C4-2B (cell line): Measurements from ENCODE around the gene NCK1.

Experiments used
- H3K27ac ChIP-seq: fragments of 450-650 bp; 2 replicates; pipeline ENCODE4 v1.5.1; 2017
- CTCF ChIP-seq: fragments of 450-650 bp; conservative IDR thresholded peaks from 2 replicates; pipeline ENCODE4 v1.5.1; 2017; ENCODE audit warnings: mild to moderate bottlenecking
- ZFX ChIP-seq: fragments of 450-650 bp; IDR thresholded peaks from 2 replicates; pipeline ENCODE4 v1.6.1; 2017

NCK1 gene

DNA sequence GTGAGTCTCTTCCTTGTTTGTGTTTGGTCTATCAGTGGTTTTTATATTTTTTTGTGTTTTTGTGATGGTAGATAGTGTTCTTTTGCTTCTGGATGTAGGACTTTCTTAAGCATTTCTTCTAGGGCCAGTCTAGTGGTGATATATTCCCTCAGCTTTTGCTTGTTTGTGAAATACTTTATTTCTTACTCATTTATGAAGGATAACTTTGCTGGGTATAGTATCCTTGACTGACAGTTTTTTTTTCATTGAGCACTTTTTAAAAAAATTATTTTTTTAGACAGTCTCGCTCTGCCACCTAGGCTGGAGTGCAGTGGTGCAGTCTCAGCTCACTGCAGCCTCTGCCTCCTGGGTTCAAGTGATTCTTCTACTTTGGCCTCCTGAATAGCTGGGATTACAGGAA, 41.9 kb downstream of the NCK1 start:
- TF ChIP-seq ZFX = no peak
- no peak for TF ChIP-seq CTCF
- no peak overlapping the region for H3K27ac ChIP-seq

DNA sequence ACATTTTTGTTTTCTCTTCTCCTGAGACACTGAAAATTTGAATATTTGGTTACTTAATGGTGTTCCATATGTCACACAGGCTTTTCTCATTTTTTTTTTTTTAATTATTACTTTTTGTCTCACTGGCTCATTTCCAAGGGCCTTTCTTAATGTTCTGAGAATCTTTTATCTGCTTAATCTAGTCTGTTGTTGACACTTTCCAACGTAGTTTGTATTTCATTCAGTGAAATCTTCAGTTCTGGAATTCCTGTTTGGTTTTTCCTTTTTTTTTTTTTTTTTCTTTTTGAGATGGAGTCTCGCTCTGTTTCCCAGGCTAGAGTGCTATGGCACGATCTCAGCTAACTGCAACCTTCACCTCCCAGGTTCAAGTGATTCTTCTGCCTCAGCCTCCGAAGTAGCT, 42.7 kb downstream of the NCK1 start:
- TF ChIP-seq CTCF (no peak), ZFX (no peak)
- H3K27ac ChIP-seq = no peak overlapping the region

DNA sequence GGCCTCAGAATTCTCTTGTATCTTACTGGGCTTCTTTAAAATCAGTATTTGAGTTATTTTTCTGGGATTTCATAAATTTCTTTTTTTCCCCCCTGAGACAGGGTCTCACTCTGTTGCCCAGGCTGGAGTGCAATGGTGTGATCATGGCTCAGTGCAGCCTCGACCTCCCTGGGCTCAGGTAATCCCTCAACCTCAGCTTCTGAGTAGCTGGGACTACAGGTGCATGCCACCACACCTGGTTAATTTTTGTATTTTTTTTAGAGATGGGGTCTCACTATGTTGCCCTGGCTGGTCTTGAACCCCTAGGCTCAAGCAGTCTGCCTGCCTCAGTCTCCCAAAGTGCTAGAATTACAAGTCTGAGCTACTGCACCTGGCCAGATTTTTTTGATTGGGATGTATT, 43.5 kb downstream of the NCK1 start:
- TF ChIP-seq ZFX (no peak), CTCF (no peak)
- no peak overlapping the region for H3K27ac ChIP-seq

GRCh38 chr3:136906725-136907124, 44.7 kb downstream of the NCK1 start:
- H3K27ac ChIP-seq = no peak overlapping the region
- no peak for TF ChIP-seq ZFX
- TF ChIP-seq CTCF = no peak

DNA sequence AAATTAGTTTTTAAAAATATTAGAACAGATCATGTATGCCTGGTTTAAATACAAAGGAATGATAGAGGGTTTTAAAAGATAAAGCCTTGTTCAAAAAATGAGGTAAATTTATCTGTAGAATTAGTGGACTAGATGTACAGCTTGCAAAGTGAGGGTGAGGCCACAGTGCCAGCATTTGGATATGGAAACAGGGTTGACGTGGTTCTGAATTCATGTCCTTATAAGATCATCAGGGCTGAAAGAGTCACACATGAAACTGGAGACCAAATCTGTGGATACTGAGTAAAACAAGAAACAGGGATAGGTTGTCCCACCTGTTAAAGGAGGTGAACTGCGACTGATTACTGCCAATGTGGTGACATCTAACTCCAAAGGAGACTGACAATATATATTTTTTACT, 46.3 kb downstream of the NCK1 start:
- H3K27ac ChIP-seq = no peak overlapping the region
- TF ChIP-seq ZFX (no peak), CTCF (no peak)

GRCh38 chr3:136909187-136909586, 47.2 kb downstream of the NCK1 start:
- H3K27ac ChIP-seq = no peak overlapping the region
- TF ChIP-seq CTCF (no peak), ZFX (no peak)

DNA sequence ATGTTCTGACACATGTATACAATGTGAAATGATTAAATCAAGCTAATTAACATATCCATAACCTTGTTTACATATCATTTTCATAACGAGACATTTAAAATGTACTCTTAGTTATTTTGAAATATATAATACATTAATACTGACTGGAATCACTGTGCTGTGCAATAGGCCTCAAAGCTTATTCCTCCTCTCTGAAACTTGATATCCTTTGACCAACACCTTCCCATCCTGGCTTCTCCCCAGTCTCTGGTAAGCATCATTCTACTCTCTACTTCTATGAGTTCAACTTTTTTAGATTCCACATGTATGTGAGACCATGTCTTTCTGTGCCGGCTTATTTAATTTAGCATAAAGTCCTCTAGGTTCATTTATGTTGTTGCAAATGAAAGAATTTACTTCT, 48.7 kb downstream of the NCK1 start:
- no peak overlapping the region for H3K27ac ChIP-seq
- no peak for TF ChIP-seq CTCF
- TF ChIP-seq ZFX = no peak

GRCh38 chr3:136913168-136913567, 51.2 kb downstream of the NCK1 start:
- no peak for TF ChIP-seq ZFX
- no peak for TF ChIP-seq CTCF
- H3K27ac ChIP-seq = no peak overlapping the region
